Measurements from ENCODE around the gene C12orf75.
"Not testable (repeated sequence)": the region's sequence is repeated elsewhere in the genome, so short reads cannot be mapped to it uniquely, and the experiment has no call there.

The C12orf75 gene

GRCh38 chr12:105401198-105401597 is 70.7 kb downstream of the C12orf75 start:
- H3K27me3 Mint-ChIP-seq = no peaks in the 10 kb centered on the region
- H3K4me1 Mint-ChIP-seq = no peaks in the 10 kb centered on the region
- DNase-seq (no peak), ATAC-seq (no peak)
- no peak overlapping the region for H3K27ac Mint-ChIP-seq
- H3K9me3 Mint-ChIP-seq = peaks cover 16 to 39% of the 10 kb centered on the region in 2 donors
- H3K4me3 Mint-ChIP-seq = no peak overlapping the region

GRCh38 chr12:105402366-105402765 is 71.9 kb downstream of the C12orf75 start:
- no peak overlapping the region for H3K27ac Mint-ChIP-seq
- H3K27me3 Mint-ChIP-seq = no peaks in the 10 kb centered on the region
- H3K9me3 Mint-ChIP-seq = peaks cover 16 to 37% of the 10 kb centered on the region in 2 donors
- ATAC-seq (no peak), DNase-seq (no peak)
- H3K4me3 Mint-ChIP-seq = no peak overlapping the region
- H3K4me1 Mint-ChIP-seq = no peaks in the 10 kb centered on the region

- Mint-ChIP-seq H3K9me3 (peaks cover 14 to 30% of the 10 kb centered on the region in 2 donors), H3K27ac (no peak overlapping the region), H3K27me3 (no peaks in the 10 kb centered on the region), H3K4me3 (no peak overlapping the region), H3K4me1 (no peaks in the 10 kb centered on the region)
- DNase-seq = no peak
- ATAC-seq = no peak
Measured at GRCh38 chr12:105403095-105403494, 72.6 kb downstream of the C12orf75 start.

GRCh38 chr12:105404134-105404533 is 73.6 kb downstream of the C12orf75 start:
- DNase-seq, H3K4me3 Mint-ChIP-seq, H3K4me1 Mint-ChIP-seq, H3K27me3 Mint-ChIP-seq, H3K27ac Mint-ChIP-seq, ATAC-seq: not testable (repeated sequence)
- peaks cover 5 to 20% of the 10 kb centered on the region in 2 donors for H3K9me3 Mint-ChIP-seq

- no peaks in the 10 kb centered on the region for H3K27me3 Mint-ChIP-seq
- no peak overlapping the region for H3K4me3 Mint-ChIP-seq
- peaks cover 5 to 14% of the 10 kb centered on the region in 2 donors for H3K9me3 Mint-ChIP-seq
- ATAC-seq (no peak), DNase-seq (no peak)
- H3K4me1 Mint-ChIP-seq = peaks cover 11% of the 10 kb centered on the region
- H3K27ac Mint-ChIP-seq = no peak overlapping the region
Measured at GRCh38 chr12:105406497-105406896, 76.0 kb downstream of the C12orf75 start.

GRCh38 chr12:105409279-105409678 is 78.8 kb downstream of the C12orf75 start:
- no peak overlapping the region for H3K4me3 Mint-ChIP-seq
- H3K9me3 Mint-ChIP-seq = peaks cover 4 to 6% of the 10 kb centered on the region in 2 donors
- peaks cover 11% of the 10 kb centered on the region for H3K4me1 Mint-ChIP-seq
- ATAC-seq = no peak
- DNase-seq = no peak
- no peaks in the 10 kb centered on the region for H3K27me3 Mint-ChIP-seq
- H3K27ac Mint-ChIP-seq = no peak overlapping the region

- ATAC-seq (no peak), DNase-seq (no peak)
- peak overlapping the region; percentile 9 to 12 for H3K27ac Mint-ChIP-seq
- peak overlapping the region; percentile 13 to 62 for H3K4me3 Mint-ChIP-seq
- no peaks in the 10 kb centered on the region for H3K9me3 Mint-ChIP-seq
- peaks cover 11% of the 10 kb centered on the region for H3K4me1 Mint-ChIP-seq
- no peaks in the 10 kb centered on the region for H3K27me3 Mint-ChIP-seq
Measured at GRCh38 chr12:105409801-105410471, 79.4 kb downstream of the C12orf75 start.

- H3K4me1 Mint-ChIP-seq = peaks cover 11% of the 10 kb centered on the region
Measured at GRCh38 chr12:105413911-105414487, 83.5 kb downstream of the C12orf75 start.

GRCh38 chr12:105417732-105418131 is 87.2 kb downstream of the C12orf75 start:
- no peak overlapping the region for H3K27ac Mint-ChIP-seq
- no peak overlapping the region for H3K4me3 Mint-ChIP-seq
- H3K27me3 Mint-ChIP-seq = no peaks in the 10 kb centered on the region
- no peaks in the 10 kb centered on the region for H3K9me3 Mint-ChIP-seq
- H3K4me1 Mint-ChIP-seq = no peaks in the 10 kb centered on the region
- ATAC-seq (no peak), DNase-seq (no peak)

More at GRCh38 chr12:105413911-105414487, 83.5 kb downstream of the C12orf75 start:
- H3K9me3 Mint-ChIP-seq = no peaks in the 10 kb centered on the region
- H3K27me3 Mint-ChIP-seq = no peaks in the 10 kb centered on the region
- no peak overlapping the region for H3K27ac Mint-ChIP-seq
- ATAC-seq = no peak
- H3K4me3 Mint-ChIP-seq = no peak overlapping the region
- DNase-seq = no peak

- Mint-ChIP-seq H3K4me3 (no peak overlapping the region), H3K27me3 (no peaks in the 10 kb centered on the region), H3K27ac (no peak overlapping the region), H3K9me3 (no peaks in the 10 kb centered on the region), H3K4me1 (peaks cover 4% of the 10 kb centered on the region)
- ATAC-seq (no peak), DNase-seq (no peak)
Measured at GRCh38 chr12:105418229-105418628, 87.7 kb downstream of the C12orf75 start.

GRCh38 chr12:105418821-105419291 is 88.4 kb downstream of the C12orf75 start:
- DNase-seq (no peak), ATAC-seq (no peak)
- H3K4me1 Mint-ChIP-seq = peaks cover 10% of the 10 kb centered on the region
- no peak overlapping the region for H3K4me3 Mint-ChIP-seq
- no peaks in the 10 kb centered on the region for H3K27me3 Mint-ChIP-seq
- no peak overlapping the region for H3K27ac Mint-ChIP-seq
- H3K9me3 Mint-ChIP-seq = no peaks in the 10 kb centered on the region

GRCh38 chr12:105419606-105420005 is 89.1 kb downstream of the C12orf75 start:
- H3K9me3 Mint-ChIP-seq = no peaks in the 10 kb centered on the region
- no peak for DNase-seq
- H3K4me3 Mint-ChIP-seq = no peak overlapping the region
- H3K27me3 Mint-ChIP-seq = peaks cover 3% of the 10 kb centered on the region
- ATAC-seq = no peak
- H3K4me1 Mint-ChIP-seq = peaks cover 12% of the 10 kb centered on the region
- H3K27ac Mint-ChIP-seq = peak overlapping the region in 1 of 2 donors; percentile 48

- no peak for DNase-seq
- H3K27ac Mint-ChIP-seq = no peak overlapping the region
- ATAC-seq = no peak
- H3K4me1 Mint-ChIP-seq = peaks cover 12% of the 10 kb centered on the region
- no peak overlapping the region for H3K4me3 Mint-ChIP-seq
- peaks cover 8% of the 10 kb centered on the region for H3K27me3 Mint-ChIP-seq
- no peaks in the 10 kb centered on the region for H3K9me3 Mint-ChIP-seq
Measured at GRCh38 chr12:105420046-105420445, 89.6 kb downstream of the C12orf75 start.

- peak overlapping the region in 1 of 2 donors; percentile 14 for H3K27ac Mint-ChIP-seq
- peak; percentile 52 for ATAC-seq
- no peak overlapping the region for H3K4me3 Mint-ChIP-seq
- H3K27me3 Mint-ChIP-seq = peaks cover 15% of the 10 kb centered on the region
- no peaks in the 10 kb centered on the region for H3K9me3 Mint-ChIP-seq
- H3K4me1 Mint-ChIP-seq = peaks cover 12% of the 10 kb centered on the region
- DNase-seq = peak; percentile 55 to 58
Measured at GRCh38 chr12:105420659-105421240, 90.3 kb downstream of the C12orf75 start.
